Parathyroid adenoma (tissue), 2 donors: ENCODE measurements around the gene MAP2K5.

ENCODE experiments used
- H2AFZ ChIP-seq: fragments of 300-600 bp; sonication (generic); one replicate; pipeline ENCODE4 v1.7.0; 2017; ENCODE audit warnings: antibody characterized with exemption, mild to moderate bottlenecking
- H3K27ac ChIP-seq: fragments of 300-600 bp; sonication (generic); one replicate; pipeline ENCODE4 v1.7.0; 2017
- H3K27me3 ChIP-seq: fragments of 300-600 bp; sonication (generic); one replicate; pipeline ENCODE4 v1.7.0; 2017; ENCODE audit warnings: low read length; ENCODE audit not compliant: control insufficient read depth, insufficient read depth
- H3K36me3 ChIP-seq: fragments of 300-600 bp; sonication (generic); one replicate; pipeline ENCODE4 v1.7.0; 2017; ENCODE audit warnings: low read length; ENCODE audit not compliant: control insufficient read depth, insufficient read depth
- H3K4me1 ChIP-seq: fragments of 300-600 bp; sonication (generic); one replicate; pipeline ENCODE4 v1.7.0; 2017; ENCODE audit warnings: control low read depth
- H3K4me2 ChIP-seq: fragments of 300-600 bp; sonication (generic); one replicate; pipeline ENCODE4 v1.7.0; 2017; ENCODE audit warnings: low read length
- H3K4me3 ChIP-seq: fragments of 300-600 bp; sonication (generic); one replicate; pipeline ENCODE4 v1.7.0; 2017; ENCODE audit warnings: low read depth, low read length
- H3K79me2 ChIP-seq: fragments of 300-600 bp; sonication (generic); one replicate; pipeline ENCODE4 v1.7.0; 2017; ENCODE audit warnings: control low read depth
- H3K9ac ChIP-seq: fragments of 300-600 bp; sonication (generic); one replicate; pipeline ENCODE4 v1.7.0; 2017; ENCODE audit warnings: mild to moderate bottlenecking
- H3K9me3 ChIP-seq: fragments of 300-600 bp; sonication (generic); one replicate; pipeline ENCODE4 v1.7.0; 2017; ENCODE audit warnings: low read length; ENCODE audit not compliant: control insufficient read depth
- CTCF ChIP-seq: fragments of 300-600 bp; sonication (generic); IDR thresholded peaks from one replicate; pipeline ENCODE4 v1.7.0; 2017; ENCODE audit warnings: antibody characterized with exemption, mild to moderate bottlenecking
- donor health status: primary hyperparathyroidism.

Gene MAP2K5

DNA sequence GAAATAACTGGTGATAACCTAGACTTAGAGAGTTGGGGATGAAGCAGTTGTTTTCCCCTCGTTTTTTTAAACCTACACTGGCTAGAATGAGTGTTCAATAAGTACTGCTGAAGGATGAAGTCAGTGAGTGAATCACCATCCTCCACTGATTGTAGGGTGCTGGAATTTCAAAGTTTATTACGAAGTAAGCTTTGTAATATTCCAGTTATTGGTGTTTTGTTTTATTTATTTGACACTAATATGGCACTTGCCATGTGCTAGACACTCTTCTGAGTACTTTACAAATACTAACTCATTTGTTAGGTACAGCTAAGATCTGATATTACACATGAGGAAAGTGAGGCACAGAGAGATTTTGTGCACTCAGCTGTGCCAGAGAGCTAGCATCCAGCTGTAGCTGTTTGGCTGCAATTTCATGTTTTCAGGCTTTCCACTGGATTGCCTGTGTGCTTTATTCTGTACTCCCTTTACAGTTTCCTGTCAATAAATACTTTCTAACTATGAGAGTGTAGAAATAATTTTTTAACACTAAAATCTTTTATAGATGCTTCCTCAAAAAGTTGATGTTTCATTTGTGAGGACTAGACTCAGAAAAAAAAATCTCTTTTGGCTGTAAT, 5.8 kb downstream of the MAP2K5 start:
- Histone ChIP-seq H3K9me3 (no peaks in the 10 kb centered on the region), H3K4me1 (peaks cover 2% of the 10 kb centered on the region), H3K9ac (no peak overlapping the region)

GRCh38 chr15:67548862-67549651, 6.6 kb downstream of the MAP2K5 start:
- Histone ChIP-seq H3K4me1 (peaks cover 2% of the 10 kb centered on the region), H3K27ac (no peak overlapping the region), H3K36me3 (no peaks in the 10 kb centered on the region), H3K4me2 (no peak overlapping the region), H2AFZ (no peak overlapping the region), H3K9me3 (no peaks in the 10 kb centered on the region), H3K79me2 (no peaks in the 10 kb centered on the region), H3K4me3 (no peak overlapping the region), H3K9ac (no peak overlapping the region), H3K27me3 (no peaks in the 10 kb centered on the region)
- no peak for TF ChIP-seq CTCF

More for the DNA sequence above, 5.8 kb downstream of the MAP2K5 start:
- H3K27ac ChIP-seq = no peak overlapping the region
- H2AFZ ChIP-seq = no peak overlapping the region
- no peaks in the 10 kb centered on the region for H3K27me3 ChIP-seq
- H3K4me3 ChIP-seq = no peak overlapping the region
- H3K79me2 ChIP-seq = no peaks in the 10 kb centered on the region
- H3K36me3 ChIP-seq = no peaks in the 10 kb centered on the region
- no peak overlapping the region for H3K4me2 ChIP-seq
- TF ChIP-seq CTCF = no peak

DNA sequence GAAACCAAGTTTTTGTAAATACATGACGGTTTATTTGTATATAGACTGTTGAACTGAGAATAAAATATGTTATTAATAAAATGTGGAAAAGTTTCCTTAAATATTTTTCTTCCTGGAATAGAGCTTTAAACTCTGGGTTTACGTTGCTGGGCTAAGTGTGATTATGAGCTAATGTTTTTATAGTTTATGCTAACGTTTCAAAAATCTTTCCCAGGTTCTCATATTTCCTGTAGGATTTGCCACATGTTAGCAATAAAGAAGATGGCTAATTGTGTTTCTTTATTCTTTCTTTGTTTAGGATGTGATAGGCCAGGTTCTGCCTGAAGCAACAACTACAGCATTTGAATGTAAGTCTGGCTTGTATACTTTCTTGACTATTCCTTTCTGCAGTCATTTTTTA, 7.2 kb downstream of the MAP2K5 start:
- no peak overlapping the region for H3K4me2 ChIP-seq
- no peaks in the 10 kb centered on the region for H3K36me3 ChIP-seq
- H3K79me2 ChIP-seq = no peaks in the 10 kb centered on the region
- H3K27ac ChIP-seq = no peak overlapping the region
- H3K9ac ChIP-seq = no peak overlapping the region
- no peak overlapping the region for H2AFZ ChIP-seq
- TF ChIP-seq CTCF = no peak
- no peak overlapping the region for H3K4me3 ChIP-seq
- H3K9me3 ChIP-seq = no peaks in the 10 kb centered on the region
- H3K4me1 ChIP-seq = peaks cover 2% of the 10 kb centered on the region
- H3K27me3 ChIP-seq = no peaks in the 10 kb centered on the region

- Histone ChIP-seq H3K4me3 (no peak overlapping the region), H3K9me3 (no peaks in the 10 kb centered on the region), H2AFZ (no peak overlapping the region), H3K79me2 (no peaks in the 10 kb centered on the region), H3K27me3 (no peaks in the 10 kb centered on the region), H3K4me2 (no peak overlapping the region), H3K9ac (no peak overlapping the region), H3K27ac (no peak overlapping the region), H3K4me1 (peaks cover 2% of the 10 kb centered on the region), H3K36me3 (no peaks in the 10 kb centered on the region)
- no peak for TF ChIP-seq CTCF
Measured at GRCh38 chr15:67550522-67550921, 8.0 kb downstream of the MAP2K5 start.
